Ovary (tissue), 9 donors: ENCODE data around the gene RGS11. TPM values are rescaled to one million over a fixed set of nuclear protein-coding genes. Genes with fewer than 3 reads are reported as not detected.

Source experiments
- DNase-seq, 5 donors: peaks; one replicate each; pipeline ENCODE4 v3.0.0-alpha.2; 2019 to 2020
- H3K27ac ChIP-seq, 2 donors: fragments of 200-600 bp; one replicate each; pipeline versions ENCODE4 v1.5.1 to v1.8.0; 2019 to 2022
- H3K27me3 ChIP-seq: fragments of 200-600 bp; one replicate; pipeline ENCODE4 v1.8.0; 2022
- H3K36me3 ChIP-seq: fragments of 200-600 bp; sonication (generic); one replicate; pipeline ENCODE4 v1.5.1; 2019
- H3K4me1 ChIP-seq: one replicate; pipeline ENCODE4 v1.8.1; 2013; ENCODE audit warnings: mild to moderate bottlenecking, moderate library complexity; ENCODE audit not compliant: insufficient read depth
- H3K4me3 ChIP-seq: fragments of 200-600 bp; sonication (generic); one replicate; pipeline ENCODE4 v1.5.1; 2017
- H3K9me3 ChIP-seq, 2 donors: fragments of 200-600 bp in 1 of 2; sonication (generic) in 1 of 2; one replicate each; pipeline versions ENCODE4 v1.5.1 to v1.8.1; 2013 to 2019; ENCODE audit warnings: mild to moderate bottlenecking in 1 of 2, moderate library complexity in 1 of 2
- EP300 ChIP-seq: sonication (generic); formaldehyde crosslinking; IDR thresholded peaks from one replicate; pipeline ENCODE4 v1.6.1; 2017; ENCODE audit warnings: antibody characterized with exemption
- POLR2A ChIP-seq: fragments of 450-650 bp; IDR thresholded peaks from one replicate; pipeline ENCODE4 v1.6.1; 2017; ENCODE audit warnings: antibody characterized with exemption, mild to moderate bottlenecking, moderate library complexity
- WGBS, 3 donors: extraction: QIAGEN DNeasy Blood & Tissue Kit in 1 of 3; methylation state at CpG; one replicate each; pipeline versions ENCODE4 v1.1.5 to v1.1.7; 2013 to 2017; 5-methylcytosine and 5-hydroxymethylcytosine counted together
- intact Hi-C, 4 donors: fragments of 100-400 bp; cut with DNase I; formaldehyde crosslinking; loops; one replicate each; pipeline versions ENCODE4 v1.11.0 to v1.15.1; 2022 to 2023
- polyA plus RNA-seq, 2 donors: library from polyadenylated mRNA; stranded (reverse); fragments of 200-250 nt in 1 of 2; fragments of 350-450 nt in 1 of 2; fragmentation: Illumina TruSeq in 1 of 2; extraction: RNeasy Lipid Tissue Mini Kit (QIAGEN cat#74804) in 1 of 2; gene quantifications; one replicate each; pipeline ENCODE4 v1.2.3, GENCODE V29; 2013 to 2014
- total RNA-seq, 7 donors: library from RNA; depleted of rRNA in 2 of 7; stranded (reverse); fragments of >200 nt in 2 of 7; fragmentation: NEBNext Ultra II Directional in 3 of 7; extraction: Animal tissue kit (Norgen Biotek cat#: 25700) in 3 of 7; gene quantifications; one replicate each; pipeline versions ENCODE4 v1.1.0 to v1.2.4, GENCODE V29; 2016 to 2023
- TF ChIP-seq, protein P1 (sequence below), 3 donors: fragments of 450-650 bp in 2 of 3; fragments of 200-600 bp in 1 of 3; IDR thresholded peaks; one replicate each; pipeline versions ENCODE4 v1.5.1 to v1.8.0; 2016 to 2022; ENCODE audit warnings: antibody characterized with exemption in 3 of 3, mild to moderate bottlenecking in 1 of 3
- donor health status: DM: no; HTN: no; CAD: no; lungs with moderate emphysema.
- donor health status: DM: no; HTN: no; CAD: no.
- donor health status: Bipolar disorder and iron deficiency.
- donor health status: DM: yes; HTN: yes; CAD: no.
- donor health status: DM: no; HTN: no; CAD: no.
- donor health status: DM: yes; HTN: yes; CAD: no.

Gene RGS11
- total and polyA plus RNA-seq, 9 donors: 0.33 to 1.7 (median 0.71) TPM; not detected in 2

DNA sequence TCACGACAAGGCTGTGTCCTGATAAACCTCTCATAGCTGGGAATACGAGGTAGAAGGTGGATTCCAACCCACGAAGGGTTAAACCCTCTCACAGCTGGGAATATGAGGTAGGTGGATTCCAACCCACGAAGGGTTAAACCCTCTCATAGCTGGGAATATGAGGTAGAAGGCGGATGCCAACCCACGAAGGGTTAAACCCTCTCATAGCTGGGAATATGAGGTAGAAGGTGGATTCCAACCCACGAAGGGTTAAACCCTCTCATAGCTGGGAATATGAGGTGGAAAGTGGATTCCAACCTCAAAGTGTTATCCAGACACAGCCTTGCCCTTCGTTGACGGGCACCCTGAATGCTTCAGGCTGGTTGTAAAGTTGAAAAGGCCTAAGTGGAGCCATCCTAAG, 45.8 kb upstream of the RGS11 start:
- no peaks in the 10 kb centered on the region for H3K4me1 ChIP-seq
- H3K27me3 ChIP-seq: no peaks in the 10 kb centered on the region
- no peak overlapping the region for H3K4me3 ChIP-seq
- H3K27ac ChIP-seq: no peak overlapping the region
- intact Hi-C loops: no loop called here
- WGBS, 3 donors: 58 to 68% (median 65%) methylated on average over 9 of the region's 9 CpGs
- H3K9me3 ChIP-seq: no peaks in the 10 kb centered on the region
- TF ChIP-seq, protein P1, sequence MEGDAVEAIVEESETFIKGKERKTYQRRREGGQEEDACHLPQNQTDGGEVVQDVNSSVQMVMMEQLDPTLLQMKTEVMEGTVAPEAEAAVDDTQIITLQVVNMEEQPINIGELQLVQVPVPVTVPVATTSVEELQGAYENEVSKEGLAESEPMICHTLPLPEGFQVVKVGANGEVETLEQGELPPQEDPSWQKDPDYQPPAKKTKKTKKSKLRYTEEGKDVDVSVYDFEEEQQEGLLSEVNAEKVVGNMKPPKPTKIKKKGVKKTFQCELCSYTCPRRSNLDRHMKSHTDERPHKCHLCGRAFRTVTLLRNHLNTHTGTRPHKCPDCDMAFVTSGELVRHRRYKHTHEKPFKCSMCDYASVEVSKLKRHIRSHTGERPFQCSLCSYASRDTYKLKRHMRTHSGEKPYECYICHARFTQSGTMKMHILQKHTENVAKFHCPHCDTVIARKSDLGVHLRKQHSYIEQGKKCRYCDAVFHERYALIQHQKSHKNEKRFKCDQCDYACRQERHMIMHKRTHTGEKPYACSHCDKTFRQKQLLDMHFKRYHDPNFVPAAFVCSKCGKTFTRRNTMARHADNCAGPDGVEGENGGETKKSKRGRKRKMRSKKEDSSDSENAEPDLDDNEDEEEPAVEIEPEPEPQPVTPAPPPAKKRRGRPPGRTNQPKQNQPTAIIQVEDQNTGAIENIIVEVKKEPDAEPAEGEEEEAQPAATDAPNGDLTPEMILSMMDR (IDR thresholded peaks at IDR 0.05): no peak
- TF ChIP-seq POLR2A: no peak
- TF ChIP-seq EP300: no peak
- DNase-seq: no peak
- H3K36me3 ChIP-seq: no peaks in the 10 kb centered on the region

DNA sequence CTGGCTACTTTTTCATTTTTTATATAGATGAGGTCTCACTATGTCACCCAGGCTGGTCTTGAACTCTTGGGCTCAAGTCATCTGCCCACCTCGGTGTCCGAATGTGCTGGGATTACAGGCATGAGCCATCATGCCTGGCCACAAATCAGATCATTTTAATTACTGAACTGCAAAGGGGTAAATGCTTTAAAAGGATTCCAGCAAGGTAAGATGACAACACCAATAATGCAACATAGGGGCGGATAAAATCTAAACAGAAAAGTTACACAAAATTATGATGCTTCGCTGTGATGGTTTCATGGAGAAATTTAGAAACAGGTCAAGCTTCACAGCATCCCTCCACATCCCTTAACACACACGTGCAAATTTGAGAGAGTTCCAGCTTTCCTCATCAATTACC, 44.5 kb upstream of the RGS11 start:
- Histone ChIP-seq H3K4me1 (no peaks in the 10 kb centered on the region), H3K27me3 (no peaks in the 10 kb centered on the region), H3K27ac (no peak overlapping the region), H3K4me3 (no peak overlapping the region), H3K36me3 (no peaks in the 10 kb centered on the region), H3K9me3 (no peaks in the 10 kb centered on the region)
- TF ChIP-seq, protein P1 (IDR thresholded peaks at IDR 0.05): no peak
- TF ChIP-seq EP300 (no peak), POLR2A (no peak)
- 91 to 92% (median 91%) methylated on average over 5 of the region's 5 CpGs for WGBS, 3 donors
- intact Hi-C loops: no loop called here
- DNase-seq: no peak

DNA sequence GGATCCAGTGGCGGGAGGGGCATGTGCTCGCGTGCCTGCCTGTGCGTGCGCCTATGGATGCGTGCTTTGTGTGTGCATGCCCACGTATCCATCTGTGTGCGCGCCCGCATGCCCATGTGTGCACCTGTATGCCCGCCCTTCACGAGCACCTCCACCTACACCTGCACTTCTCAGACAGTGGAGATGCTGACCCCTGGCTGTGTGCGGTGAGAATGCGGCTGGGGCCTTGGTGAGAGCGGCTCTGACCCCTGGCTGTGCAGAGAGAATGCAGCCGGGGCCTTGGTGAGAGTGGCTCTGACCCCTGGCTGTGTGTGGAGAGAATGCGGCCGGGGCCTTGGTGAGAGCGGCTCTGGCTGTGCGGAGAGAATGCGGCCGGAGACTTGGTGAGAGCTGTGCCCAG, 42.9 kb upstream of the RGS11 start:
- 82 to 91% (median 86%) methylated on average over 21 to 22 of the region's 22 CpGs for WGBS, 3 donors
- intact Hi-C loops: no loop called here

DNA sequence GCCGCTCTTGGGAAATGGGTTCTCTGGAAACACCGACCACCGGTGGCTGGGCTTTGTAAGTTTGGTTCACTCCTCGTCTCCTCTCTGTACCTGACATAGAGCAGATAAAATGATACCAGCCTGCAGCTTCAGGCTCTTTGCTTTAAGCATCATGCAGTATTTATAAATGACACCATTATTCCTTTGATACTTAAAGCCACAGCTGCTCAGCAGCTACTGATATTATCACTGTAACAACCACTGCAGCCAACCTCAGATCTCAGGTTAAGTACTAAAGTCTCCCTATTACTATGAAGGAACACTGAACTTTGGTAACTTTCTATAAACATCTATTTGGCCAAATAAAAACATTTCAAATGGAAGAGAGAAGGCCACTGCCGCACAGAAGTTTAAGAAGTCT, 41.8 kb upstream of the RGS11 start:
- no peak for DNase-seq

More for the DNA sequence above, 42.9 kb upstream of the RGS11 start:
- H3K4me3 ChIP-seq: no peak overlapping the region
- H3K9me3 ChIP-seq: no peaks in the 10 kb centered on the region
- no peaks in the 10 kb centered on the region for H3K36me3 ChIP-seq
- DNase-seq: no peak
- H3K27me3 ChIP-seq: no peaks in the 10 kb centered on the region
- H3K27ac ChIP-seq: no peak overlapping the region
- H3K4me1 ChIP-seq: no peaks in the 10 kb centered on the region
- TF ChIP-seq POLR2A (no peak), EP300 (no peak)
- TF ChIP-seq, protein P1 (IDR thresholded peaks at IDR 0.05): no peak

More for the DNA sequence above, 41.8 kb upstream of the RGS11 start:
- no peak overlapping the region for H3K4me3 ChIP-seq
- H3K9me3 ChIP-seq: no peaks in the 10 kb centered on the region
- no peak for TF ChIP-seq POLR2A
- TF ChIP-seq, protein P1 (IDR thresholded peaks at IDR 0.05): no peak
- TF ChIP-seq EP300: no peak
- no peak overlapping the region for H3K27ac ChIP-seq
- no peaks in the 10 kb centered on the region for H3K27me3 ChIP-seq
- intact Hi-C loops: no loop called here
- no peaks in the 10 kb centered on the region for H3K36me3 ChIP-seq
- H3K4me1 ChIP-seq: no peaks in the 10 kb centered on the region
- WGBS, 3 donors: 90 to 94% (median 93%) methylated on average over 5 of the region's 5 CpGs
